GM18907 (cell line): Measurements from ENCODE around the gene R3HDM2.
"Not testable (repeated sequence)": the region's sequence is repeated elsewhere in the genome, so short reads cannot be mapped to it uniquely, and the experiment has no call there.

ENCODE experiments used
- ATAC-seq: cut with Tn5 transposase; IDR thresholded peaks from one replicate; pipeline ENCODE4 v1.9.1; 2021; ENCODE audit warnings: mild to moderate bottlenecking, moderate library complexity; ENCODE audit not compliant: unreplicated experiment

R3HDM2 gene

DNA sequence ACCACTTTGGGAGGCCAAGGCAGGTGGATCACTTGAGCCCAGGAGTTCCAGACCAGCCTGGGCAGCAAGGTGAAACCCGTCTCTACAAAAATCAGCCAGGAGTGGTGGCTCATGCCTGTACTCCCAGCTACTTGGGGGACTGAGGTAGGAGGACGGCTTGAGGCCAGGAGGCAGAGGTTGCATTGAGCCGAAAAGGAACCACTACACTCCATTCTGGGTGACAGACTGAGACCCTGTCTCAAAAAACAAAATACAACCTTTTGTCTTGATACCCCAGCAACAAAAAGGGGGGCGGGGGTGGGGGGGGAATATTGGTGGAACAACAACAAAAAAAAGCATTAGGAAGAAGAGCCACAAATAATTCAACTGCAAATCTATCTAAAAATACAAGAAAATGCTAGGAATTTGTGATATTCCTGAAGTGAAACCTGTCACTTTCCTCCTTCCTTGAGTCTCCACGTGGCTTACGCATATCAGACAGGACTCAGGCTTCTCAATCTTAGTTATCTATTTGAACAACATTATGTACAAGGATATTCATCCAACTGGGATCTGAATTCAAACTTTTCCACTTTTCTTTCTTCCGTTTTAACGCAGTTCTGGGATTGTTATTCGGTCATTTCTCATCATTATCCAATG lies 1.3 kb downstream of the R3HDM2 start:
- no peak for ATAC-seq

DNA sequence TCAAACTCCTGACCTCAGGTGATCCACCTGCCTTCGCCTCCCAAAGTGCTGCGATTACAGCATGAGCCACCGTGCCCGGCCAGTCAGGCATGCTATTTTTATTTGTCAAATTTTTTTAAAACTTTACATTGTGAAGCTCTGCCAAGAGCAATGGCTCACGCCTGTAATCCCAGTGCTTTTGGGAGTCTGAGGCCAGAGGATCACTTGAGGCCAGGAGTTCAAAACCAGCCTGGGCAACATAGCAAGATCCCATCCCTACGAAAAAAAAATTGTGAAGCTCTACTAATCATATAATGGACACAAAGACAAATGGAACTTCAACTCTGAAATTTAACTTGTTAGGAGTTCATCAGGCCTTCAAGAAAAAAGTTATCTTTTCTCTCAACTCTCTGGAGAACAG lies 1.9 kb downstream of the R3HDM2 start:
- no peak for ATAC-seq

DNA sequence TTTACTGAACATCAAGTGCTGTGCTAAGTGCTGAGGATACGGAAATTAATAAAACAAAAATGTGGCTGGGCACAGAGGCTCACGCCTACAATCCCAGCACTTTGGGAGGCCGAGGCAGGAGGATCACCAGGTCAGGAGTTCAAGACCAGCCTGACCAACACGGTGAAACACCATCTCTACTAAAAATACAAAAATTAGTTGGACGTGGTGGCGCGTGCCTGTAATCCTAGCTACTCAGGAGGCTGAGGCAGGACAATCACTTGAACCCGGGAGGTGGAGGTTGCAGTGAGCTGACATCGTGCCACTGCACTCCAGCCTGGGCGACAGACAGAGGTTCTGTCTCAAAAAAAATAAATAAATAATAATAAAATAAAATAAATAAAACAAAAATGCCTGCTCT lies 3.9 kb downstream of the R3HDM2 start:
- not testable (repeated sequence) for ATAC-seq

DNA sequence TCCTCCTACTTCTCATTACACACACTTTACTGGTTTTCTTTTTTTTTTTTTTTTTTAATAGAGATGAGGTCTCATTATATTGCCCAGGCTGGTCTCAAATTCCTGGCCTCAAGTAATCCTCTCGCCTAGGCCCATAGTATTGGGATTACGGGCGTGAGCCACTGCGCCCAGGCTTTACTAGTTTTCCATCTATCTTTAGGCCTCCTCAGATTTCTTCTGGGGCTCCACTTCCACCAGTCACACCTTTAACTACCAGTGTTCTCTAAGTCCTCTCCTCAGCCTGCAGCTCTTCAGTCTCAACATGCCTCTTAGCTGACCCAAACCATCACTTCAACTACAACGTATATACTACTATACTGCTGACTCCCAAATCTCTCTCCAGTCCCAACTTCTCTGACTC lies 10.4 kb downstream of the R3HDM2 start:
- no peak for ATAC-seq

DNA sequence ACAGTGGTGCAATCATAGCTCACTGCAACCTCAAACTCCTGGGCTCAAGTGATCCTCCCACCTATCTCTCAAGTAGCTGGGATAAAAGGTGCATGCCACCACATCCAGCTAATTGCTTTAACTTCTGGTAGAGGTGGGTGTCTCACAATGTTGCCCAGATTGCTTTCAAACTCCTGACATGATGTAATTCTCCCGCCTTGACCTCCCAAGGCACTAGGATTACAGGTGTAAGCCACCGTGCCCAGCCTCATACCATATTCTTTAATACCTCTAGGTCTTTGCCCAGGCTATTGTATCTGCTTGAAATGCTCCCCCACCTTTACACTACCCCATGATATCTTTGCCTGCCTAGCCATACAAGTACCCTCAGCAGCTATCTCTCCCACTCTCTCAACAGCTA lies 11.3 kb downstream of the R3HDM2 start:
- no peak for ATAC-seq

DNA sequence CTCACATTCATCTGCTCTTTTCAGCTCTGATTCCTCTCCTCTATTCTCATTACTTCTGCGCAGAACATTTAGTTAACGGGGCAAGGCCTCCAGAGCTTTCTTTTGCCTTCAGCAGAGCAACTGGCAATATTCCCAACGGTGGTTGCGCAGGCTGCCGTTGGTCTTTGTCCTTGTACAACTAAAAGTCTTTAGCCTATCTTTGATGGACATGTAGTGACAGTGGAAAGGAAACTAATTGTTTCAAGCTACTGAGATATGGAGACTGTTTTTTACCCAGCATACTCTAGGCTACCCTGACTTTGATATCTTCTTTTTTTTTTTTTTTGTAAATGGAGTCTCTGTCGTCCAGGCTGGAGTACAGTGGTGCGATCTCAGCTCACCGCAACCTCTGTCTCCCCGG lies 12.6 kb downstream of the R3HDM2 start:
- ATAC-seq, result no peak

DNA sequence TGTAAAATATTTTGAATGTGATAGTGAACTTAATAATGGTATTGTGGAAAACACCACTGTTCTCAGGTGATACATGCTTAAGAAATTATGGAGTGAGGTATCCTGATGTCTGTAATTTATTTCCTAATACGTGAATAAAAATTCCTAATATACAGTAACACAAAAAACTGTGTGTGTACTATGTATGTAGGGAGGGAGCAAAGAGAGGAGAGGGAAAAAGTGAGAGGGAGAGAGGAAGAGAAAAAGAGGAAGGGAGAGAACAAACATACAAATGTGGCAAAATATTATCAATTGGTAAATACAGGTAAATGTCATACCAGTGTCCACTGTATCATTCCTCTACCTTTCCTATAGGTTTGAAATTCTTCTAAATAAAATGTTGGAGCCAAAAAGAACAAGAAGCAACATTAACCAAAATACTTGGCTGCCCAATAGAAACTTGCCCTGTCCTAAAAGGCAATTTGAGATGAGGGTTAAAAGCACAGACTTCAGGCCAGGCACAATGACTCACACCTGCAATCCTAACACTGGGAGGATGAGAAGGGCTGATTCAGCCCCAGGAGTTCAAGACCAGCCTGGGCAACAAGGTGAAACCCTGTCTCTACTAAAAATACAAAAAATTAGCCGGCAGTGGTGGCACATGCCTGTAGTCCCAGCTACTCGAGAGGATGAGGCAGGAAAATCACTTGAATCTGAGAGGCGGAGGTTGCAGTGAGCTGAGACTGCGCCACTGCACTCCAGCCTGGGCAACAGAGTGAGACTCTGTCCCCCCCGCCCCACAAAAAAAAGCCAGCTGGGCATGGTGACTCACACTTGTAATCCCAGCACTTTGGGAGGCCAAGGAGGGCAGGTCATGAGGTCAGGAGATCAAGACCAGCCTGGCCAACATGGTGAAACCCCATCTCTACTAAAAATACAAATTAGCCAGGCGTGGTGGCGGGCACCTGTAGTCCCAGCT lies 14.5 kb downstream of the R3HDM2 start:
- ATAC-seq, result no peak

DNA sequence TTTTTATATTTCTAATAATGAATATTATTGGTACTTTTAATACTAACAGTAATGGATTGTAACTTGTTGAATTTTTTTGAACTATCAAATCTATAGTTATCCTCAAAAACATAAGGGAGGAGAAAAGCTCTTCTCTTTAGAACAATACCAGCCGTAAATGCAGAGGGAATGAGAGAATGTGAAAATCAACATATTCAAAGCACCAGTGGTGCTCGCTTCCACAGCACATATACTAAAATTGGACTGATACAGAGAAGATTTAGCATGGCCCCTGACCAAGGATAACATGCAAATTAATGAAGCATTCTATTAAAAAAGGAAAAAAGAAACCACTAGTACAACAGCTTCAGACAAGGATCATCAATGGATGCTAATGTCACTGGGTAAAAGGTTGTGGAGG lies 15.8 kb downstream of the R3HDM2 start:
- no peak for ATAC-seq

DNA sequence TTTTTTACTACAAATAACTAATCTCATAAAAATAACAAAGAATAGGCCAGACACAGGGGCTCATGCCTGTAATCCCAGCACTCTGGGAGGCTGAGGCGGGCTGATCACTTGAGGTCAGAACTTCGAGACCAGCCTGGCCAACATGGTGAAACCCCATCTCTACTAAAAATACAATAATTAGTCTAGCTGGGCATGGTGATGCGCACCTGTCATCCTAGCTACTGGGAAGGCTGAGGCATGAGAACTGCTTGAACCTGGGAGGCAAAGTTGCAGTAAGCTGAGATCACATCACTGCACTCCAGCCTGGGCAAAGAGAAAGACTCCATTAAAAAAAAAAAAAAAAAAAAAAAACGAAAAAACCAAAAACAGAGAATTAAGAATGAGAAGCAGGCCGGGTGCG lies 16.7 kb downstream of the R3HDM2 start:
- ATAC-seq, result not testable (repeated sequence)

DNA sequence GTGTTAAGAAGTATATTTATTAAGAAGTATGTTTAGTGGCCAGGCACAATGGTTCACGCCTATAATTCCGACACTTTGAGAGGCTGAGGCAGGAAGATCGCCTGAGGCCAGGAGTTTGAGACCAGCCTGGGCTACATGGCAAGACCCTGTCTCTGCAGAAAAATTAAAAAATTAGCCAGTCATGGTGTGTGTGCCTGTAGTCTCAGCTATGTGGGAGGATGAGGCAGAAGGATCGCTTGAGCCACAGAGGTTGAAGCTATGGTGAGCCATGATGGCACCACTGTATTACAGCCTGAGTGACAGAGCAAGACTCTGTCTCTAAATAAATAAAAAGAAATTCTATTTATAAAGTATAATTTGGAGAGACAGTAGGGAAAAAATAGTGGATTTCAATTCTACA lies 20.3 kb downstream of the R3HDM2 start:
- no peak for ATAC-seq

DNA sequence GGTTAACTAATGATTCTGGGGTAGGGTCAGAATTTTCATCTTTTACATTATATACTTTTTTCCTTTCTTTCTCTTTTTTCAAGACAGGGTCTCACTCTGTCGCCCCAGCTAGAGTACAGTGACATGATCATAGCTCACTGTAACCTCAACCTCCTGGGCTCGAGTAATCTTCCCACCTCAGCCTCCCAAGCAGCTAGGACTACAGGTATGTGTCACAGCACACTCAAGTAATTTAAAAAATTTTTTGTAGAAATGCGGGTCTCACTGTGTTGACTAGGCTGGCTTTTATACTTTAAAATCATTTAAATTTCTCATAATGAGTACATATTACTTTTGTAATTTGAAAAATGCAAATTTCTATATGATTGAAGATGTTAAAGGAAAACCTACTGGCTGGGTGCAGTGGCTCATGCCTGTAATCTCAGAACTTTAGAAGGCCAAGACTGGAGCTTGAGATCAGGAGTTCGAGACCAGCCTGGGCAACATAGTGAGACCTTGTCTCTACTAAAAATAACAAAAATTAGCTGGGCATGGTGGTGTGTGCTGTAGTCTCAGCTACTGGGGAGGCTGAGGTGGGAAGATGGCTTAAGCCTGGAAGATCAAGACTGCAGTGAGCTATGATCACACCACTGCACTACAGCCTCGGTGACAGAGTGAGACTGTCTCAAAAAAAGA lies 25.7 kb downstream of the R3HDM2 start:
- ATAC-seq, result no peak

DNA sequence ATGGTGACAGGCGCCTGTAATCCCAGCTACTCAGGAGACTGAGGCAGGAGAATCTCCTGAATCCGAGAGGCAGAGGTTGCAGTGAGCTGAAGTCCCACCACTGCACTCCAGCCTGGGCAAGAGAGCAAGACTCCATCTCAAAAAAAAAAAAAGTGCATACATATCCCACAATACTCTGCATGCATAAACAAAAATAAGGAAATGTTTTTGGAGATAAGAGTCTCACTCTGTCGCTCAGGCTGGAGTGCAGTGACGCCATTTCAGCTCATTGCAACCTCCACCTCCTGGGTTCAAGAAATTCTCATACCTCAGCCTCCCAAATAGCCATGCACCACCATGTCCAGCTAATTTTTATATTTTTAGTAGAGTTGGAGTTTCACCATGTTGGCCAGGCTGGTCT lies 28.7 kb downstream of the R3HDM2 start:
- not testable (repeated sequence) for ATAC-seq

DNA sequence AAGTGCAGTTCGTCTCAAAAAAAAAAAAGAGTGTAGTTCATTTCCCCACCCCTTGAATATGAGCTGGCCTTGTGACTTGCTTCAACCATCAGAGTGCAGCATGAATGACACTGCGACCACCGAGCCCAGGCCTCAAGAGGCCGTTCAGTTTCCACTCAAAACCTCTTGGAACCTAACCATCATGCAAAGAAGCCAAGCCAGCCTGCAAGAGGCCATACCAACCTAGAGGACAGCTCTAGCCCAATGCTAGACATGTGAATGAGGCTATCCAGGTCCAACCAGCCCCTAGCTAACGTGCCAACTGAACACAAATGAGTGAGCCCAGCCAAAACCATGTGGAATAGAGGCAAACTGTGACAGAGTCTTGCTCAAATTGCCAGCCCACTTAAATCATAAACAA lies 29.7 kb downstream of the R3HDM2 start:
- no peak for ATAC-seq

DNA sequence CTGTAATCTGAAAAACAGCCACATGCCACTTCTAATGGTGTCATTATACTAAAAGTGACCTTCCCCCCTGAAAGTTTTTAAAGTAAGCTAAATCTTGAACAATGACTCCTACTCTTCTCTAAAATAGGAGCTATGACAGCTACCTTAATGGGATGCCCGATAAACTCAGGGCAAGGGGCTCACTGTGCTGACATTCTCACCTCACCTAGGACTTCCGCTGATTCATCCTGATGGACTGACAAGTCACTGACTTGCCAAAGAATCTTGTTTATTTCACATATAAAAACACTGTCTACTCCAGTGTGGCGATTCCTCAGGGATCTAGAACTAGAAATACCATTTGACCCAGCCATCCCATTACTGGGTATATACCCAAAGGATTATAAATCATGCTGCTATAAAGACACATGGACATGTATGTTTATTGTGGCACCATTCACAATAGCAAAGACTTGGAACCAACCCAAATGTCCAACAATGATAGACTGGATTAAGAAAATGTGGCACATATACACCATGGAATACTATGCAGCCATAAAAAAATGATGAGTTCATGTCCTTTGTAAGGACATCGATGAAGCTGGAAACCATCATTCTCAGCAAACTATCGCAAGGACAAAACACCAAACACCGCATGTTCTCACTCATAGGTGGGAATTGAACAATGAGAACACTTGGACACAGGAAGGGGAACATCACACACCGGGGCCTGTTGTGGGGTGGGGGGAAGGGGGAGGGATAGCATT lies 31.0 kb downstream of the R3HDM2 start:
- ATAC-seq, result not testable (repeated sequence)

DNA sequence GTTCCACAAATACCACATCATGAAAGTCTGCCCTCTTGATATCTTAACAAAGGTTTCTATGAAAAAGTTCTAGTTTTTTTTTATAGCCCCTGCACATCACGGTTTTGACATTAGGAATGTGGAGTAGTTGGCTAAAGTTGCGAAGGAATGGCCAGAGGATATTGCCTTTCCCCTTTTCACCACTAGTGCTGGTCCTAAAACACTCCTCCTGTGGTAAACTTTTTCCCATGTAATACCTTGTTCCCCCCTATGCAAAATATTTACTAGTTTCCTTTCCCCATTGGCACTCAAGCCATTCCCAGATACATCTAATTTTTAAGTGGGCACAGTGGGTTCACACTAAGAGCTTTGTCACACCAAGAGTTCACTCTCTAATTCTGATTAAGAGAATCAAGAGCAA lies 33.4 kb downstream of the R3HDM2 start:
- ATAC-seq, result no peak

DNA sequence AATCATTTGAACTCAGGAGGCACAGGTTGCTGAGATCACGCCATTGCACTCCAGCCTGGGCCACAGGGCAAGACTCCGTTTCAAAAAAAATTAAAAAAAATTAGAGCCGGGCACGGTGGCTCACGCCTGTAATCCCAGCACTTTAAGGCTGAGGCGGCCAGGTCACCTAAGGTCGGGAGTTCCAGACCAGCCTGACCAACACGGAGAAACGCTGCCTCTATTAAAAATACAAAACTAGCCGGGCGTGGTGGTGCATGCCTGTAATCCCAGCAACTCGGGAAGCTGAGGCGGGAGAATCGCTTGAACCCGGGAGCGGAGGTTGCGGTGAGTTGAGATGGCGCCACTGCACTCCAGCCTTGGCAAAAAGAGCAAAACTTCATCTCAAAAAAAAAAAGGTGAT lies 35.7 kb downstream of the R3HDM2 start:
- ATAC-seq, result no peak

DNA sequence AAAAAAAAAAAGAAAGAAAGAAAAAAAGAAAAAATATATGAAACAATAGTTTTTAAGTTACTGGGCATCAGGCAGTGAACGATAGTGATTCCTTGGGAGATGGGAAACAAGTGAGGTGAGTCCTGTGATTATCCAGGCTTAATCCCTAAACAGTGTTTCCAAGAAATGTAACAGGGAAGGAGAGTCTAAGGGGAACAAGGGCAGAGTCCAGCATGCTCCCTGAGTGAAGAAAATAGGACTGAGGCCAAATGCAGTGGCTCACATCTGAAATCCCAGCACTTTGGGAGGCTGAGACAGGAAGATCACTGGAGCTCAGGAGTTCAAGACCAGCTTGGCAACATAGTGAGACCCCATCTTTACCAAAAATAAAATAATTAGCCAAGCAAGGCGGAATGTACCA lies 40.7 kb downstream of the R3HDM2 start:
- ATAC-seq, result no peak

DNA sequence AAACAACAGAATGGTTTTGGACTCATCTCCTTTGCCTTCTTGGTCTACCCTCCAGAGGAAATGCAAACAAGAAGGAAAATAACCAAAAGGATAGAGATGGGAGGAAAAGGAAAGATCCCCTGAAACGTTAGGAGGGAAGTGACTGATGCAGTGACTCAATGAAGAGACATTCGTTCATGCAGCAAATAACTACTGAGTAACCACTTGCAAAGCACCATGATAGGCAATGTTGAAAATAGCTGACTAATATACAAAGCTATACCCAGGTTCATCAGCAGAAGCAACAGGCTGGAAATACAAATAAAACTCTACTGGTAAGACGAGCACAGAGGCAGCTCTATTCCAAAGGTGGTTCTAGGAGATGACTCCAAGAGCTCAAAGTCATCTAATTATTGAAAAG lies 41.8 kb downstream of the R3HDM2 start:
- no peak for ATAC-seq

DNA sequence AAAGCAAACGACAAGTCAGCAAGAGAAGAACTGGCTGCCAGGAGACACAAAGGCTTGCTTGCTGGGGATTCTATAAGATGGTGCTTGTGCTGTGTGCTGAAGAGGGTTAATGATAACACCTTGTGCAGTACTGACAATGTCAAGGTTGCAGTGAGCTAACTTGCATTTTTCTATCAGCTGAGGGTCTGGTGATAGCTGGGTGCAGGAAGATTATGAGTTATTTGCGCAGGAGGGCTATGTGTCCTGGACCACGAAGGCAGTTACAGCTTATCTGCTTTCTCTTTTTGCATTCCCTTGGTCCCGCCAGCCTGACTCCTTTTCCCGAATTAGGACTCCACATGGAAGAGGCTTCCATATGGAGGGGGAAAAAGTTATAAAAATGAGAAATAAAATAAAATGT lies 42.4 kb downstream of the R3HDM2 start:
- ATAC-seq, result no peak

DNA sequence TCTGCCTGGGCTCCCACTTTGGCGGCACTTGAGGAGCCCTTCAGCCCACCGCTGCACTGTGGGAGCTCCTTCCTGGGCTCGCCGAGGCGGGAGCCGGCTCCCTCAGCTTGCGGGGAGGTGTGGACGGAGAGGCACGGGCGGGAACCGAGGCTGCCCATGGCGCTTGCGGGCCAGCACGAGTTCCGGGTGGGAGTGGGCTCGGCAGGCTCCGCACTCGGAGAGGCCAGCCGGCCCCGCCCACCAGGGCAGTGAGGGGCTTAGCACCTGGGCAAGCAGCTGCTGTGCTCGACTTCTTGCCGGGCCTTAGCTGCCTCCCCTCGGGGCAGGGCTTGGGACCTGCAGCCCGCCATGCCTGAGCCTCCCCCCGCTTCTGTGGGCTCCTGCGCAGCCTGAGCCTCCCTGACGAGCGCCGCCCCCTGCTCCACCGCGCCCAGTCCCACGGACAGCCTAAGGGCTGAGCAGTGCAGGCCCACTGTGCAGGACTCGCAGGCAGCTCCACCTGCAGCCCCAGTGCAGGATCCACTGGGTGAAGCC lies 44.6 kb downstream of the R3HDM2 start:
- no peak for ATAC-seq

DNA sequence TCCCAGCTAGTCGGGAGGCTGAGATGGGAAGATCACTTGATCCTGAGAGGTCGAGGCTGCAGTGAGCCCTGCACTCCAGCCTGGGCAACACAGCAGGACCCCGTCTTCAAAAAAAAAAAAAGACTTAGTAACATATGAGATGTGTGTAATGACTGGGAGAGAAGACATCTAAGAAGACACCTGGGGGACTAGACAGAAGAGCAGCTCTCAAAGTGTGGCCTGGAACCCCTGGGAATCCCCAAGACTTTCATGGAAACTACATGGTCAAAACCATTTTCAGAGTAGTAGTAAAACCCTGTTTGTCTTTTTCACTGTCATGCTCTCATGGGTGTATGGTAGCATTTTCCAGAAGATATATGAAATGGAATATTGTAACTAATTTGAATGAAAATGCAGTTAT lies 45.3 kb downstream of the R3HDM2 start:
- ATAC-seq, result no peak
